CD4-positive, alpha-beta T cell treated with Interleukin-6 at 100 ng/mL for 8 hours (primary cell): Measurements from ENCODE around the gene IFNAR1.
"Not testable (repeated sequence)": the region's sequence is repeated elsewhere in the genome, so short reads cannot be mapped to it uniquely, and the experiment has no call there.

Source experiments
- DNase-seq: peaks from one replicate; pipeline ENCODE4 v3.0.0-alpha.2; 2020; ENCODE audit warnings: mixed read lengths, low spot score

Gene IFNAR1

DNA sequence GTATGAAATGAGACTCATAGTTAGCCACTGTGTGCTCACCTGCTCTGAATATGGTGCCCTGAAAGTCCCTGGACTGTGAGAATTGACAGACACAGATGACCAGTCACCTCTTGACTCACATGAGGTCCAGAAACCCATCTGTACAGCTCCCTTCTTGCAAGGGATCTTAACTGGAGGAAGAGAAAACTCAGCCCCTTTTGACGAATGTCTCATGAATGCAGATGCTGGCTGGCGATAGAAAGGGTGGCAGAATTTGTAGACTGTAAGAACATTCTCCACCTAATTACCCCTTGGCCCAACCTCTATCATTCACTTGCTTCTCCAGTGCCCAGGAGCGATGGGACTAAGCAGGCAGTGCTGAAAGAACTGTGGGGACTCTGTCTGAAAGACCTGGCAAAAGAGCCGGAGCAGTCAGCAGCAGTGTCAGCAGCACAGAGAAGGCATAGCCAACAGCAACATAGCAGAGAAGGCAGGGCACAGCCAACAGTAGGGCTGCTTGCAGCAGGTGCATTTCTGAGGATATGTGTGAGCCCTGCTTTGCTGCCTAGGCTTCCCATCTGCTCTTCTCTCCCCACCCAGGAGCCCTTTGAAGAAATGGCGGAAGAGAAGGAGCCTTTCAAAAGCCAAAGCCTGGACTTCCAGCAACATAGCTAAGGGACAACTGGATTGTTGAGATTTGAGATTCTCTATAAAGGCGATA lies 52.6 kb downstream of the IFNAR1 start:
- DNase-seq = no peak

GRCh38 chr21:33378081-33378480 lies 53.3 kb downstream of the IFNAR1 start:
- no peak for DNase-seq

DNA sequence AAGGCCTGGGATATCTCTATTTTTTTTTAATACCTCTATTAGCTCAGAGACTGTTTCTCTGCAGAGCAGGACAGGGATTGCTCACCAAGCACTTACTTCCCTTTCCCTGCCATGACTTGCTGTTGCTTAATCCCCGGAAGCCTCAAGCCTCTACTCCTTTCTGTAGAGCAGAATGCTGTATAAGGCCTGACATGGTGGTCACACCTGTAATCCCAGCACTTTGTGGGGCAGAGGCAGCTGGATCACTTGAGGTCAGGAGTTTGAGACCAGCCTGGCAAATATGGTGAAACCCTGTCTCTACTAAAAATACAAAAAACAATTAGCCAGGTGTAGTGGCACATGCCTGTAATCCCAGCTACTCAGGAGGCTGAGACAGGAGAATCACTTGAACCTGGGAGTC lies 55.2 kb downstream of the IFNAR1 start:
- not testable (repeated sequence) for DNase-seq

DNA sequence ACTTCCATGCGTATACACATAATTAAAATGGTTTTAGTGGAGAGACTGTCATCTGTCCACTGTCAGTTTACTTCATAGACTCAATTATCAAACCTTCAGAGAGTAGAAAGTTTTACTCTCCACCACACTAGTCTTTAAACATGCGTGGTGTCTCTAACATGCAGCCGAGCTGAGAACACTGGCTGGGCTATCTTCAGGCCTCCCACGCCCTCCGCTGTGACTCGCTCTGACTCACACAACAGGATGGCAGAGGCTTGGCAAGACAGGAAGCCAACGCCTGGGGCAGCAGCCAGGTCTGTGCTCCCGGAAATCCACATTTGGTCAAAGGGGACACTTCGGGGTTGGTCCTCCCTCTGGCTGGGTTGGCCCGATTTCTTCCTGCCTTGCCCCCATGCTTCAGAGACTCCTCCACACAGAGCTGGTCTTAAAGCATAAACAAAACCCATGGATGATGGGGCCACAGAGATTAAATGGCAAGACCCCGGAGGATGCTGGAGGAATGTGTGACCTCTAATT lies 55.8 kb downstream of the IFNAR1 start:
- DNase-seq = peak; percentile 89

GRCh38 chr21:33381381-33381780 lies 56.6 kb downstream of the IFNAR1 start:
- DNase-seq = not testable (repeated sequence)

DNA sequence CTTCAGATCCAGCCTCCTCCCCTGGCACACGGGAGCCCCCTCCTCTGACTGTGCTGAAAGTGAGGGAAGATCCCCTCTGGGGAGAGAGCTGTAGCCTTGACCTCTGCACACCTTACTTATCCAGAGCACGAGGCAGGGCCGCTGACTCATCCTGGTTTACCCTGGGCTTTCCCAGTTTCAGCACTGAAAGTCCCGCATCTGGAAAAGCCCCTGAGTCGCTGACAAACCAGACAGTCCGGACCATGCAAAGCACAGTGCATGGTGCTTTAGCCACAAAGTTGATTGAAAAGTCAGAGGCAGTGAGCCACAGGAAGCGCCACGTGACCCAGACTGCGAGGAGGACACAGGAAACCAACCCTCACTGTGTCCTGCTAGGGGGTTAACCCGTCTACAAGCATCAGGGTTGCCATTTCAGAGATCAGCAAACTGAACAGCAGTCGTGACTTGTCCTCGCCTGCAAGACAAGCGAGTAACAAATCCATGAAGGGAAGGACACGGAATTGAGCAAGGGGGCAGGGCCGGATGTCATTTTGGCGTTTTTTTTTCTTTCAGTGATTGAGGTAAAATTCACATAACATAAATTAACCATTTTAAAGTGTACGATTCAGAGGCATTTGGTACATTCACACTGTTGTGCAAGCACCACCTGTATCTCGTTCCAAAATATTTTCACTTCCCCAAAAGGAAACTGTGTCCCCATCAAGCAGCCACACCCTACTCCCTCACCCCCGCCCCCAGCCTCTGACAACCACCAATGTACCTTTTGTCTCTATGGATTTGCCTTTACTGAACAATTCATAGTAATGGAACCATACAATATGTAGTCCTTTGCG lies 58.5 kb downstream of the IFNAR1 start:
- peak; percentile 65 for DNase-seq

- peak; percentile 62 for DNase-seq
Observed at GRCh38 chr21:33384841-33385331, 60.1 kb downstream of the IFNAR1 start.

DNA sequence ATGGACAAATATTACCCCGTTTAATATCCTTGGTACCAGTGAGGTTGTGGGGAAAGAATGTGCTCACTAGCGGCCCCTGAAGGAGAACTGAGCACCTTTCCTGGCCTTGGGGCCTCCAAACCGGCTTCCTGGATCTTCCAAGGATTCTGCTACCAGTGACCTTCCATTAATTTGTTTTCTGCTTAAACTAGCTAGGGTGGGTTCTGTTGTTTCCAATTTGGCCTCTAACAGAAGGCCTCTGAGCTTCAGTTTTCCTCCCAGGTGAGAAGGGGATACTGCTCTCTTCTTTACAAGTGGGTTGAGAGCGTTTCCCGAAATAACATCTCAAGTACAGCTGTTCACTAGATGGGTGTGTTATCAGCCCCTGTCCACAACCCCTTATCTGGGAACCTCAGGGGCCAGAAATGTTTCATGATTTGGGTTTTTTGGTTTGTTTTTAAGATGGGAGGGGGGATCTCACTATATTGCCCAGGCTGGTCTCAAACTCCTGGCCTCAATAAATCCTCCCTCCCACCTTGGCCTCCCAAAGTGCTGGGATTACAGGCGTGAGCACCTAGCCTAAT lies 61.5 kb downstream of the IFNAR1 start:
- no peak for DNase-seq

DNA sequence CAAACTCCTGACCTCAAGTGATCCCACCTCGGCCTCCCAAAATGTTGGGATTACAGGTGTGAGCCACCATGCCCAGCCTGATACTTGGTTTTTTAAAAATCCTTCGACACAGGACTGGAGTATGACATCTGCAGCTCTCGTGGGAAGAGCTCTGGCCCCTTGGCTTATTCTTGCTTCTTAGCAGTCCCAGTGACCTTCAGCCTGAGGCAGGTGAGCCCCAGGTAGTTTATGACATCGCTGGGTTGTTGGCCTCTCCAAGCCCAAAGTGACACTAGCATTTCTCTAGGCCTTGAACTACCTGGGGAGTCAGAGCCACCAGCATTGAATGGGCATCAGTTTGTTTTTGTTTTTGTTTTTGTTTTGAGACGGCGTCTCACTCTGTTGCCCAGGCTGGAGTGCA lies 62.5 kb downstream of the IFNAR1 start:
- no peak for DNase-seq

- DNase-seq = no peak
Observed at GRCh38 chr21:33388188-33388587, 63.4 kb downstream of the IFNAR1 start.

DNA sequence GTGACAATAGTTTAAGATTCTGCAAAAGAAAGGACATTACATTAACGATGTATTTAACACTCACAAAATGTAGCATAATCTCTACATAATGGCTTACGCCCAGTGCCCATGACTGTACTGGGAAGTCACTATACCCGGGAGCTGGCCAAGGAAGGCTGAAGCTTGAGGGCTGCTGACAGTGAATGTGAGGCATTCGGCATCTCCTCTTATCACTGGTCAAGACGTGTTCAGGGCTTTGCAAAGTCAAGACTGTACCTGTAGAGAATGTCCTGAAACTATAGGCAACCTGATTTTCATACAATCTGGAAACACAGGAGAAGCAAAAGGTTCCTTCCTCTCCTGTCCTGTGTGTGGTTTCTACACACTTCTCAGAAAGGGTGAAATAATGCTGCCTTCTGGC lies 65.7 kb downstream of the IFNAR1 start:
- no peak for DNase-seq

DNA sequence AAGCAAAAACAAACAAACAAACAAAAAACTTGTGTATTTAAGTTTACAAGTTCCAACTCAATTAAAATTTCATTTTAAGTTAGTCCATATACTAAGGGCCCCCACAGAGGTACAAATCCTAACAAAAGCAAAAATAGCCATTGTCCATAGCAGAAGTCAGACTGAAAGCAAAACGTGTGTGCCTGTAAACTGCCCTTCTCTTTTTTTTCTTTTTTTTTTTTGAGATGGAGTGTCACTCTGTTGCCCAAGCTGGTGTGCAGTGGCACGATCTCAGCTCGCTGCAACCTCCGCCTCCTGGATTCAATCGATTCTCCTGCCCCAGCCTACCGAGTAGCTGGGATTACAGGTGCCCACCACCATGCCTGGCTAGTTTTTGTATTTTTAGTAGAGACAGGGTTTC lies 66.9 kb downstream of the IFNAR1 start:
- DNase-seq = no peak

DNA sequence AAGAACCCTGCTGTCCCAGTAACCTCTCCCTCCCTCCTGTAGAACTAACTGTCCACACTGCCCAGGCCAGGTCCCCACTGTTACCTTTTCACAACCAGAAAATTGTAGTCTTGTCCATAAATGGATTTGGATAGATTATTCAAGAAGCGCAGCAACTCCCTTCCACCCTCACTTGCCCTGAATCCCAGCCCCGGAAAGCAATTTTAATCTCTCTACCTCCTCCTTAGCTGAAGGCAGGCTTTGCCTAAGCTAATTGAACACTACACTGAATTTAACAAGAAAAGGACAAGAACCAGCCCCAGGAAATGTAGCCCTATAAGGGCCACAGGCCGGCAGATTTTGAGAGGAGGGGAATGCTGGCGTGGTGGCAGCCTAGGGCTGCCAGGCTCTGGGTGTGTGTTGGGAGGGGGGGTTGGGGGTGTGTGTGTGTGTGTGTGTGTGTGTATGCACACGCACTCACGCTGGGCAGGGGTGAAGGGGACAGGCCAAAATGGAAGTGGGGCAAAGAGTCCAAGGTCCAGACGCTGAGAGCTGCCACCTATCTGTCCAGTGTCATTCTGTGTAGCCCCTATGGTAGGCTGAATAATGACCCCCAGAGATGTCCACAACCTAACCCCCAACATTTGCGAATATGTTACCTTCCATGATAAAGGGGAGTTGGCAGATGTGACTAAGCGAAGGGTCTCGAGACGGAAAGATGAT lies 67.7 kb downstream of the IFNAR1 start:
- no peak for DNase-seq

- DNase-seq = no peak
Observed at GRCh38 chr21:33393348-33393747, 68.6 kb downstream of the IFNAR1 start.

DNA sequence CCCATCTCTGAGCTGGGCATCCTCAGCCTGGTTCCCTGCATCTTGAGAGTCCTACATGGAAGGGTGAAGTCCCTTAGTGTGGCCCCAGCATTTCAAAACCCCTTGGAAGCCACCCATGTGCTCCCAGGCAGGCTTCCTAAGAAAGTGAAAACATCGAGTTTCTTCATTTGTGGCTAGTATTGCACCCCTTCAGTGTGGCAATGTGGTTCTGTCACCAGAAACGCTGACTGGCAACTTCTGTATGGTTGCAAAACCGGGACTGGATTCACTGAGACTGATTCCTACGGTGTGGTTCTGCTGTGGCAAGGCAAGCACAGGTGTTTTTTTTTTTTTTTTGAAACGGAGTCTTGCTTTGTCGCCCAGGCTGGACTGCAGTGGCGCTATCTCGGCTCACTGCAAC lies 69.5 kb downstream of the IFNAR1 start:
- no peak for DNase-seq

- no peak for DNase-seq
Observed at GRCh38 chr21:33395891-33396331, 71.1 kb downstream of the IFNAR1 start.

- no peak for DNase-seq
Observed at GRCh38 chr21:33396436-33396835, 71.7 kb downstream of the IFNAR1 start.

DNA sequence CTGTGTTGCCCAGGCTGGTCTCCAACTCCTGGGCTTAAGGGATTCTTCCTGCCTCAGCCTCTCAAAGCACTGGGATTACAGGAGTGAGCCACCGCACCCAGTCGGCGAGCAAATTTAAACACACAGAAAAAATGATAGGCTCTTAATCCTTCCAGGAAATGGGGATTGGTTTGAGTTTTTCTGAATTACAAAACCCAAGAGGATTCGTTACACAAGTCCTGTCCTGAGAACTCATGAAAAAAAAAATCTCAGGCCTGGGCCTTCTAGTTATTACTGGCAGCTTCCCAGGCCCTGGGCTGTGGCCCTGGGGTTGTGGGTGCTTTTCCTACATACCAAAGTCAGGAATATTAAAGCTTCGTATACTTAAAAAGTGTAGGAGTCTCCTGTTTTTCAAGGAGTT lies 72.2 kb downstream of the IFNAR1 start:
- DNase-seq = no peak

DNA sequence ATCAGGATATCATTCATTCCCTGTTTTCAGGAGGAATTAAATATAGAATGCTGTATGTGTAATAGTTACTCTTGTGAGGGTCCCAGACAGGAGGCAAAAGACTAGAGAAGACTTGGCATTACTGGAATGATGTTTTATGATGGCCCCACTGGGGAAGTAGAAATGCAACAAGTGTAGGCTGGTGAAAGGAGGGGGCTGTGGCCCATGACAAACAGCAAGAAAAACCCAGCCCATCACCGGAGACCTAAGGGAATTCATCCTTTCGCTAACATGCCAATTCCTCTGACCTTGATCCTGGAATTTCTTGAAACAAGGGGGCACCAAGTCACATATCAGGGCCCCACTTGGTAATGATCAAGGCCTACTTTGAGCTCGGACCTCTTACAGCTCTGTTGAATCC lies 72.9 kb downstream of the IFNAR1 start:
- no peak for DNase-seq

DNA sequence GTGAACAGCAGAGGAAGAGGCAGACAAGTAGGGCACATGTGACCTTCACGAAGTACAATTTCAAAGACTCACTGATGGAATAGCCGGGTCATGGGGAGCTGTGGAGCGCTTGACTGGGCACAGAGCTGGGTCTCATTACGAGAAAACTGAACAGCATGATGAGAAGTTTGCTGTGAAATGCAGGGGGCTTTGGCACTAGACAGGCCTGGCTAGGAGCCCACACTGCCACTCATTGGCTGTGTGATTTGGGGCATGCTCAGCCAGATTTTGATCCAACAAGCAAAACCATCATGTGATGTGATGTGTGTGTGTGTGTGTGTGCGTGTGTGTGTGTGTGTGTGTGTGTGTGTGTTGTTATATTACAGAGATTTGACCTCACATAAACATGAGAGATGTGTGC lies 73.6 kb downstream of the IFNAR1 start:
- no peak for DNase-seq

GRCh38 chr21:33401630-33401992 lies 76.8 kb downstream of the IFNAR1 start:
- DNase-seq = no peak
